Endothelial cell of umbilical vein (primary cell): ENCODE results near the gene IVD. TPM values are rescaled to one million over a fixed set of nuclear protein-coding genes. Genes with fewer than 3 reads are reported as not detected.

ENCODE experiments used
- BruUV-seq: library from RNA; stranded (reverse); fragments of 400-500 nt; replicated peaks from 2 replicates; lab custom pipeline; 2021; lab: Mats Ljungman, UMichigan
- CTCF ChIA-PET: fragments of 300-600, 350-600 bp; sonication (Branson Sonifier 250); formaldehyde crosslinking; loops from one replicate; lab custom pipeline; 2021; ENCODE audit warnings: antibody characterized with exemption, inconsistent platforms; lab: Charles Lee
- POLR2A ChIA-PET: fragments of 300-600, 350-600 bp; sonication (Branson Sonifier 250); formaldehyde crosslinking; loops from one replicate; lab custom pipeline; 2021; ENCODE audit warnings: antibody characterized with exemption, inconsistent platforms; lab: Charles Lee
- DNase-seq: peaks from one replicate; pipeline ENCODE4 v3.0.0-alpha.2; 2011; ENCODE audit warnings: low read depth, low spot score
- FAIRE-seq: peaks from 2 replicates; lab custom pipeline; 2011; peaks lifted over from hg19 to GRCh38; lab: Jason Lieb, UNC
- H2AFZ ChIP-seq: 2 replicates; pipeline ENCODE4 v1.6.0; 2012; ENCODE audit warnings: low read depth, low read length, control low read depth, inconsistent platforms
- H3K27ac ChIP-seq: 2 replicates; pipeline ENCODE4 v1.5.1; 2011; ENCODE audit warnings: low read depth, mild to moderate bottlenecking, control low read depth, low read length, moderate library complexity; ENCODE audit not compliant: insufficient read depth
- H3K27me3 ChIP-seq, 2 experiments: 2 replicates each; pipeline versions ENCODE4 v1.6.0 to v1.6.1; 2011; ENCODE audit warnings: low read length in 2 of 2, mixed read lengths in 1 of 2; ENCODE audit not compliant: control insufficient read depth in 2 of 2, insufficient read depth in 2 of 2
- H3K36me3 ChIP-seq, 2 experiments: 2 replicates in 1 of 2; 3 replicates in 1 of 2; pipeline ENCODE4 v1.5.1; 2011; ENCODE audit warnings: low read length in 2 of 2, mild to moderate bottlenecking in 1 of 2, moderate library complexity in 1 of 2; ENCODE audit not compliant: control insufficient read depth in 2 of 2, insufficient read depth in 2 of 2; ENCODE audit errors: extremely low read depth in 1 of 2
- H3K4me1 ChIP-seq: 3 replicates; pipeline ENCODE4 v1.5.1; 2011; ENCODE audit warnings: mild to moderate bottlenecking, low read length; ENCODE audit not compliant: control insufficient read depth, insufficient read depth; ENCODE audit errors: extremely low read depth
- H3K4me2 ChIP-seq: 2 replicates; pipeline ENCODE4 v1.6.1; 2011; ENCODE audit warnings: low read length, control low read depth, mixed read lengths; ENCODE audit not compliant: insufficient read depth
- H3K4me3 ChIP-seq, 3 experiments: fragments of 200-600 bp in 1 of 3; sonication (generic), shearing (Covaris generic) in 1 of 3; replicated peaks in 1 of 3; 2 replicates each; pipeline ENCODE4 v1.5.1; 2011 to 2016; ENCODE audit warnings: control low read depth in 3 of 3, low read length in 3 of 3, mild to moderate bottlenecking in 2 of 3, inconsistent platforms in 1 of 3, low read depth in 1 of 3, moderate library complexity in 1 of 3; ENCODE audit not compliant: insufficient read depth in 1 of 3
- H3K79me2 ChIP-seq: 2 replicates; pipeline ENCODE4 v1.6.0; 2012; ENCODE audit warnings: low read length, inconsistent platforms; ENCODE audit not compliant: control insufficient read depth, insufficient read depth
- H3K9ac ChIP-seq: replicated peaks from 2 replicates; pipeline ENCODE3; 2011; ENCODE audit warnings: low read length, control low read depth; ENCODE audit not compliant: insufficient read depth; ENCODE audit errors: extremely low read depth
- H3K9me1 ChIP-seq: replicated peaks from 3 replicates; pipeline ENCODE4 v1.6.0; 2011; ENCODE audit warnings: mild to moderate bottlenecking, low read length; ENCODE audit not compliant: control insufficient read depth, insufficient read depth; ENCODE audit errors: extremely low read depth
- H3K9me3 ChIP-seq: replicated peaks from 2 replicates; pipeline ENCODE4 v1.5.1; 2012; ENCODE audit warnings: low read length, inconsistent platforms; ENCODE audit not compliant: control insufficient read depth, insufficient read depth
- H4K20me1 ChIP-seq: replicated peaks from 2 replicates; pipeline ENCODE3; 2011; ENCODE audit warnings: mild to moderate bottlenecking, low read length; ENCODE audit not compliant: control insufficient read depth, insufficient read depth; ENCODE audit errors: extremely low read depth
- EZH2 ChIP-seq: IDR thresholded peaks from 2 replicates; pipeline ENCODE4 v1.6.1; 2012; ENCODE audit warnings: borderline replicate concordance, low read depth, mild to moderate bottlenecking, moderate library complexity, low read length, inconsistent platforms; ENCODE audit not compliant: severe bottlenecking
- FOS ChIP-seq: IDR thresholded peaks from 2 replicates; pipeline ENCODE4 v1.6.1; 2011; ENCODE audit warnings: mild to moderate bottlenecking, low read length, moderate library complexity, borderline replicate concordance; ENCODE audit not compliant: insufficient read depth
- JUN ChIP-seq: IDR thresholded peaks from 2 replicates; pipeline ENCODE4 v1.6.1; 2011; ENCODE audit warnings: borderline replicate concordance, low read depth; ENCODE audit not compliant: insufficient read length, insufficient read depth
- MAX ChIP-seq: IDR thresholded peaks from 2 replicates; pipeline ENCODE4 v1.6.1; 2011; ENCODE audit not compliant: insufficient read depth, insufficient read length
- MYC ChIP-seq: IDR thresholded peaks from one replicate; pipeline ENCODE4 v1.6.1; 2011; ENCODE audit warnings: mild to moderate bottlenecking, low read depth, low read length
- POLR2A ChIP-seq: IDR thresholded peaks from 2 replicates; pipeline ENCODE4 v1.6.1; 2012; ENCODE audit warnings: low read depth, mild to moderate bottlenecking, control low read depth, low read length
- POLR2AphosphoS5 ChIP-seq: IDR thresholded peaks from 2 replicates; pipeline ENCODE4 v1.6.1; 2012; ENCODE audit warnings: low read depth, mild to moderate bottlenecking, control low read depth, low read length, moderate library complexity; ENCODE audit not compliant: insufficient read depth
- dilution Hi-C: fragments of 300-500 bp; cut with MboI; formaldehyde crosslinking; loops from one replicate; pipeline ENCODE4 v1.15.0; 2019; ENCODE audit warnings: low sequenced_read_pairs; ENCODE audit not compliant: extremely low pct_ligation_motif_present
- intact Hi-C: fragments of 100-400 bp; cut with micrococcal nuclease; formaldehyde crosslinking; loops from one replicate; pipeline ENCODE4 v1.10.0; 2022
- polyA plus RNA-seq, 4 experiments: library from polyadenylated mRNA; depleted of rRNA in 3 of 4; stranded (reverse) in 3 of 4; unstranded in 1 of 4; fragments of >200 nt; gene quantifications; 2 replicates each; pipeline versions ENCODE4 v1.2.1 to v1.2.3, GENCODE V29; 2011 to 2012; ENCODE audit warnings: missing spikeins in 1 of 4
- total RNA-seq: library from RNA; stranded (reverse); gene quantifications from 2 replicates; pipeline ENCODE4 v1.2.3, GENCODE V29; 2021
- TF ChIP-seq, protein P1 (sequence below), 2 donors: IDR thresholded peaks; 1 replicate in 1 of 2; 2 replicates in 1 of 2; pipeline ENCODE4 v1.5.1; 2011; ENCODE audit warnings: low read length in 2 of 2, mild to moderate bottlenecking in 2 of 2, moderate library complexity in 2 of 2, control low read depth in 1 of 2, inconsistent platforms in 1 of 2, low read depth in 1 of 2; ENCODE audit not compliant: insufficient read depth in 1 of 2; ENCODE audit errors: extremely low read depth in 1 of 2

IVD gene
- total and polyA plus RNA-seq, 2 donors (not counting 3 experiments of a cell fraction or from before 2014, with no cell fraction given): 34.1 to 62.5 TPM

DNA sequence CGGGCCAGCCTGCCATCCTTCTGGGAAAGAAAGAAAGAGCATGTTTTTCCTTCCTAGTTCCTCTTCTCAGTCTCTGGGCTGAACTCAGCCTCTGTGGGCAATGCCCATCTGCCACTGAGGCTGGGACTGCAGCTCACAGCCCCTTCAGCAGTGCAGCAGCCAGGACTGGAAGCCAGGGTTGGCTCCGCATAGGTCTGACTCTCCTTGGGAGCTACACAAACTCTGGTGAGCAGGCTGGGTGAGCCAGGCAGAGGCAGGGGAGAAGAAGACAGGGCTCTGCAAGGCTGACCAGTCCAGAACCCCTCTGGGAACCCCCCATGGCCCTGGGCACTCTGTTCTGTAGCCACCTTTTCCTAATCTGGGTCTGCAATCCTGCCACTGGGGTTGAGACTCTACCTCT is 44.0 kb upstream of the IVD start:
- ChIA-PET CTCF (no interaction called here), POLR2A (no interaction called here)
- intact Hi-C loops: no loop called here
- Histone ChIP-seq H3K4me1 (peaks cover 8% of the 10 kb centered on the region), H3K4me2 (no peak overlapping the region), H4K20me1 (no peaks in the 10 kb centered on the region), H3K9me1 (no peaks in the 10 kb centered on the region), H3K4me3 (no peak overlapping the region), H3K27me3 (peaks cover 6 to 9% of the 10 kb centered on the region in 2 experiments), H3K9me3 (no peaks in the 10 kb centered on the region), H3K36me3 (no peaks in the 10 kb centered on the region), H2AFZ (no peak overlapping the region), H3K9ac (no peak overlapping the region), H3K79me2 (no peaks in the 10 kb centered on the region), H3K27ac (no peak overlapping the region)
- DNase-seq (no peak), FAIRE-seq (no peak)
- dilution Hi-C loops: no loop called here
- no peak for TF ChIP-seq MYC
- TF ChIP-seq JUN: no peak
- TF ChIP-seq MAX: no peak
- TF ChIP-seq, protein P1, sequence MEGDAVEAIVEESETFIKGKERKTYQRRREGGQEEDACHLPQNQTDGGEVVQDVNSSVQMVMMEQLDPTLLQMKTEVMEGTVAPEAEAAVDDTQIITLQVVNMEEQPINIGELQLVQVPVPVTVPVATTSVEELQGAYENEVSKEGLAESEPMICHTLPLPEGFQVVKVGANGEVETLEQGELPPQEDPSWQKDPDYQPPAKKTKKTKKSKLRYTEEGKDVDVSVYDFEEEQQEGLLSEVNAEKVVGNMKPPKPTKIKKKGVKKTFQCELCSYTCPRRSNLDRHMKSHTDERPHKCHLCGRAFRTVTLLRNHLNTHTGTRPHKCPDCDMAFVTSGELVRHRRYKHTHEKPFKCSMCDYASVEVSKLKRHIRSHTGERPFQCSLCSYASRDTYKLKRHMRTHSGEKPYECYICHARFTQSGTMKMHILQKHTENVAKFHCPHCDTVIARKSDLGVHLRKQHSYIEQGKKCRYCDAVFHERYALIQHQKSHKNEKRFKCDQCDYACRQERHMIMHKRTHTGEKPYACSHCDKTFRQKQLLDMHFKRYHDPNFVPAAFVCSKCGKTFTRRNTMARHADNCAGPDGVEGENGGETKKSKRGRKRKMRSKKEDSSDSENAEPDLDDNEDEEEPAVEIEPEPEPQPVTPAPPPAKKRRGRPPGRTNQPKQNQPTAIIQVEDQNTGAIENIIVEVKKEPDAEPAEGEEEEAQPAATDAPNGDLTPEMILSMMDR (IDR thresholded peaks at IDR 0.05; ENCODE audit: extremely low read depth in 1 of 2, insufficient read depth in 1 of 2, low read depth in 1 of 2, low read length in 2 of 2): no peak
- no peak for TF ChIP-seq POLR2A
- no peak for TF ChIP-seq FOS
- TF ChIP-seq POLR2AphosphoS5: no peak
- no peak for TF ChIP-seq EZH2
- no TSS peak for BruUV-seq
